H1 (cell line): ENCODE measurements around the gene NRM. TPM values are rescaled to one million over a fixed set of nuclear protein-coding genes. Genes with fewer than 3 reads are reported as not detected.
A peak's percentile ranks its signal among the peaks of the same experiment; 100 is the strongest.

Source experiments
- ATF2 ChIP-seq: IDR thresholded peaks from 2 replicates; pipeline ENCODE4 v1.6.1; 2012; ENCODE audit warnings: low read length, inconsistent platforms
- ATF3 ChIP-seq: IDR thresholded peaks from 2 replicates; pipeline ENCODE4 v1.6.1; 2011; ENCODE audit warnings: low read depth, mild to moderate bottlenecking, low read length; ENCODE audit not compliant: insufficient read depth
- BCL11A ChIP-seq, 2 experiments: IDR thresholded peaks; one replicate each; pipeline ENCODE4 v1.6.1; 2011; ENCODE audit warnings: low read depth in 2 of 2, low read length in 2 of 2, mild to moderate bottlenecking in 2 of 2
- CHD1 ChIP-seq: IDR thresholded peaks from 2 replicates; pipeline ENCODE4 v1.6.1; 2012; ENCODE audit warnings: low read depth, low read length, improper control_type of control experiment
- E2F6 ChIP-seq: IDR thresholded peaks from 2 replicates; pipeline ENCODE4 v1.6.1; 2012; ENCODE audit warnings: inconsistent platforms
- EGR1 ChIP-seq: IDR thresholded peaks from 2 replicates; pipeline ENCODE4 v1.6.1; 2011; ENCODE audit warnings: low read depth, low read length, borderline replicate concordance
- EZH2 ChIP-seq: fragments of 200-600 bp; sonication (generic); IDR thresholded peaks from 2 replicates; pipeline ENCODE4 v1.7.1; 2012; ENCODE audit warnings: low read depth, mild to moderate bottlenecking, moderate library complexity, low read length, inconsistent platforms; ENCODE audit not compliant: severe bottlenecking
- GABPA ChIP-seq: IDR thresholded peaks from 2 replicates; pipeline ENCODE4 v1.6.1; 2011; ENCODE audit warnings: mild to moderate bottlenecking, low read length, moderate library complexity, borderline replicate concordance; ENCODE audit not compliant: insufficient read depth
- HDAC6 ChIP-seq: IDR thresholded peaks from one replicate; pipeline ENCODE4 v1.7.1; 2012; ENCODE audit warnings: low read depth, mild to moderate bottlenecking, inconsistent platforms, low read length, moderate library complexity
- MAFK ChIP-seq: IDR thresholded peaks from 2 replicates; pipeline ENCODE4 v1.6.1; 2012; ENCODE audit warnings: low read depth, mild to moderate bottlenecking, improper control_type of control experiment, low read length
- MAX ChIP-seq: IDR thresholded peaks from 2 replicates; pipeline ENCODE4 v1.6.1; 2012; ENCODE audit warnings: inconsistent platforms
- NANOG ChIP-seq: IDR thresholded peaks from 2 replicates; pipeline ENCODE4 v1.6.1; 2011; ENCODE audit warnings: low read length, low read depth, mild to moderate bottlenecking, inconsistent platforms; ENCODE audit not compliant: insufficient read depth, poor library complexity, severe bottlenecking
- POLR2AphosphoS5 ChIP-seq: IDR thresholded peaks from 2 replicates; pipeline ENCODE4 v1.6.1; 2011; ENCODE audit warnings: low read depth, low read length
- RBBP5 ChIP-seq: IDR thresholded peaks from 2 replicates; pipeline ENCODE4 v1.7.1; 2012; ENCODE audit warnings: low read depth, mild to moderate bottlenecking, inconsistent platforms, low read length, moderate library complexity, borderline replicate concordance
- RNF2 ChIP-seq: fragments of 200-900, 300-1000 bp; sonication (generic); IDR thresholded peaks from 2 replicates; pipeline ENCODE4 v1.7.1; 2016; ENCODE audit warnings: borderline replicate concordance, low read depth, mild to moderate bottlenecking, antibody characterized with exemption, low read length; ENCODE audit not compliant: poor library complexity, severe bottlenecking; ENCODE audit errors: missing control alignments
- SP1 ChIP-seq: IDR thresholded peaks from 2 replicates; pipeline ENCODE4 v1.6.1; 2011; ENCODE audit warnings: low read depth, low read length
- SRF ChIP-seq: IDR thresholded peaks from 2 replicates; pipeline ENCODE4 v1.6.1; 2011; ENCODE audit warnings: mild to moderate bottlenecking, low read depth, low read length, moderate library complexity
- TBP ChIP-seq: IDR thresholded peaks from 2 replicates; pipeline ENCODE4 v1.6.1; 2011; ENCODE audit warnings: low read depth, low read length, improper control_type of control experiment
- YY1 ChIP-seq: IDR thresholded peaks from 2 replicates; pipeline ENCODE4 v1.6.1; 2011; ENCODE audit warnings: low read depth, mild to moderate bottlenecking, low read length
- polyA plus RNA-seq, 7 experiments: library from polyadenylated mRNA; depleted of rRNA in 3 of 7; stranded (reverse) in 5 of 7; unstranded in 2 of 7; fragments of >200 nt in 5 of 7; fragments of 200-250 nt in 2 of 7; gene quantifications; 1 replicate in 5 of 7; 2 replicates in 1 of 7; 4 replicates in 1 of 7; pipeline versions ENCODE4 v1.2.1 to v1.2.3, GENCODE V29; 2011 to 2013; ENCODE audit warnings: missing spikeins in 2 of 7, mixed read lengths in 2 of 7
- total RNA-seq: library from RNA; stranded (reverse); fragmentation: NEBNext Ultra II Directional; extraction: Animal tissue kit (Norgen Biotek cat#: 25700); gene quantifications from 2 replicates; pipeline ENCODE4 v1.2.1, GENCODE V29; 2021

The NRM gene
- total and polyA plus RNA-seq, 2 of the 8 experiments (the other 6 are each of a cell fraction or from before 2014, with no cell fraction given): 27.3 to 50.4 TPM

- TF ChIP-seq E2F6 (no peak), ATF3 (no peak), YY1 (no peak), GABPA (no peak), SP1 (0 out of 2 replicates have a peak, but pooled peaks have one; percentile 57), EZH2 (no peak), HDAC6 (no peak), MAFK (no peak), NANOG (no peak), CHD1 (no peak), RNF2 (no peak), ATF2 (no peak), POLR2AphosphoS5 (peak; percentile 27; the same call in 1 of the 2 replicates), SRF (no peak), TBP (no peak), RBBP5 (peak; percentile 73; the same call in 1 of the 2 replicates), EGR1 (peak; percentile 97), MAX (no peak; the same call in none of the 2 replicates), BCL11A (IDR thresholded peaks at IDR 0.05; ENCODE audit: low read depth in 2 of 2, low read length in 2 of 2) (no peak)
Observed at GRCh38 chr6:30686908-30687658, 3.7 kb downstream of the NRM start (continued).
